Epithelial cell of proximal tubule (primary cell): ENCODE data around the gene RBM20. TPM values are rescaled to one million over a fixed set of nuclear protein-coding genes. Genes with fewer than 3 reads are reported as not detected.

Experiments
- DNase-seq: peaks from one replicate; pipeline ENCODE4 v3.0.0-alpha.2; 2011; ENCODE audit warnings: low read depth
- H3K4me3 ChIP-seq: 2 replicates; pipeline ENCODE4 v1.5.1; 2011; ENCODE audit warnings: low read depth, mild to moderate bottlenecking, low read length
- CTCF ChIP-seq: conservative IDR thresholded peaks from 2 replicates; pipeline ENCODE4 v1.5.1; 2012; ENCODE audit warnings: low read depth, mild to moderate bottlenecking, low read length
- total RNA-seq: library from RNA; depleted of rRNA; stranded (reverse); fragments of >200 nt; gene quantifications from 2 replicates; pipeline ENCODE4 v1.2.3, GENCODE V29; 2015

The RBM20 gene
- total RNA-seq, 1 donor from 2014 or later: 0.46 TPM

GRCh38 chr10:110880012-110880411 is 235.9 kb downstream of the RBM20 start:
- no peak for DNase-seq
- TF ChIP-seq CTCF: no peak
- H3K4me3 ChIP-seq: no peak overlapping the region

- no peak for DNase-seq
- no peak for TF ChIP-seq CTCF
- no peak overlapping the region for H3K4me3 ChIP-seq
These were observed 237.1 kb downstream of the RBM20 start for GRCh38 chr10:110881247-110881646.

DNA sequence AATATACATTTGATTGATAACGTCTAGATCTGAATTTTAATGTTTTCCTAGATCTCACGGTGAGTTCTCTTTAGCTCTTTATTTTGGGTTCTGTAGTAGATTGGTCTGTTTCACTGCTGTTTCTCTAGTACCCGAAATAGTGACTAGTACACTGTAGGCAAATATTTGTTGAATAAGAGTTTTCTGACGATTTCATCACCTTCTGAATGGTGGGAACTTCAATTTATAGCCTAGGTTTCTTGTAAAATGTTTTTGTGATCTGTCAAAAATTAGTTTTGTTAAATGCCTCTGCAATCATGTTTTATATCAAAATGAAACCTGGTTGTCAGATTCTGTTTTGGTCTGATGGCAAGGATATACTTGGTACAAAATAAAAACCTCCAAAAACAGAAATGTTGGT is 237.8 kb downstream of the RBM20 start:
- TF ChIP-seq CTCF: no peak
- no peak for DNase-seq
- no peak overlapping the region for H3K4me3 ChIP-seq

DNA sequence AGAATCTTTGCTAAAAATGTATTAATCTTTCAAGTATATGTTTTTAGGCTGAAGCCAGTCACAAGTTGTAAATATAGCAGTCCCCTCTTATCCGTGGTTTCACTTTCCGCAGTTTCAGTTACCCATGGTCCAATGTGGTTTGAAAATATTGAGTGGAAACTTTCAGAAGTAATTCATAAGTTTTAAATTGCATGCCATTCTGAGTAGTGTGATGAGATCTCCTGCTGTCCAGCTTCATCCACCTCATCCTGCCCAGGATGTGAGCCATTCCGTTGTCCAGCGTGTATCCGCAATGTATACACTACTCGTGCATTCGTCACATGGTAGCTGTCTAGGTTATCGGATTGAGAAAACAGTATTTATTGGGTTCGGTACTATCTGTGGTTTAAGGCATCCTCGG is 239.8 kb downstream of the RBM20 start:
- H3K4me3 ChIP-seq: no peak overlapping the region
- TF ChIP-seq CTCF: no peak
- DNase-seq: no peak

- no peak overlapping the region for H3K4me3 ChIP-seq
- TF ChIP-seq CTCF: no peak
- DNase-seq: no peak
These were observed 242.0 kb downstream of the RBM20 start for GRCh38 chr10:110885932-110886674.

DNA sequence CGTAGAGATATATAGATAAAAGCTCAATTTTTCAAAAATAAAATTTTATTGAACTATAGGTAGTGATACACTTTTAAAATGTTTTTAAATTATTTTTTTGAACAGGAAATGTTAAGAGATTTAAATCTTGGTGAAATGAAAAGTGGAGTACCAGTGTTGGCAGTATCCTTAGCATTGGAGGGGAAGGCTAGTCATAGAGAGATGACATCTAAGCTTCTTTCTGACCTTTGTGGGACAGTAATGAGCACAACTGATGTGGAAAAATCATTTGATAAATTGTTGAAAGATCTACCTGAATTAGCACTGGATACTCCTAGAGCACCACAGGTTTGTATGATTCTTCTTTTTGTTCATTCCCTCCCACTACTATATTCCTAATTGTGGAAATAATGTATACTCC is 243.4 kb downstream of the RBM20 start:
- TF ChIP-seq CTCF: no peak
- no peak for DNase-seq
- no peak overlapping the region for H3K4me3 ChIP-seq

Other genes starting within 250 kb of the RBM20 start
- gene DUSP5, start 146.4 kb upstream of the RBM20 start, total RNA-seq: 57.6 and 76.2 TPM in 2 replicates
- 37.3 and 43.1 TPM in 2 replicates for gene SMC3, start 76.6 kb upstream of the RBM20 start, total RNA-seq
- 3.6 and 55.5 TPM in 2 replicates for gene PDCD4, start 227.6 kb downstream of the RBM20 start, total RNA-seq